ENCODE measurements around the gene EPHA3.

GRCh38 chr3:89426060-89426459 lies 318.6 kb downstream of the EPHA3 start:
- TF ChIP-seq CTCF (IDR thresholded peaks at IDR 0.05) (no peak), EZH2 (IDR thresholded peaks at IDR 0.05; ENCODE audit: borderline replicate concordance, insufficient read depth, low read depth, low read length, poor library complexity, severe bottlenecking) (no peak)

All from B cell (primary cell).